GM19099 (cell line): ENCODE results near the gene PTOV1.

ENCODE experiments used
- POLR2A ChIP-seq: IDR thresholded peaks from 3 replicates; pipeline ENCODE4 v1.6.1; 2011; ENCODE audit warnings: low read depth; ENCODE audit not compliant: insufficient read length; ENCODE audit errors: extremely low read depth

The PTOV1 gene

DNA sequence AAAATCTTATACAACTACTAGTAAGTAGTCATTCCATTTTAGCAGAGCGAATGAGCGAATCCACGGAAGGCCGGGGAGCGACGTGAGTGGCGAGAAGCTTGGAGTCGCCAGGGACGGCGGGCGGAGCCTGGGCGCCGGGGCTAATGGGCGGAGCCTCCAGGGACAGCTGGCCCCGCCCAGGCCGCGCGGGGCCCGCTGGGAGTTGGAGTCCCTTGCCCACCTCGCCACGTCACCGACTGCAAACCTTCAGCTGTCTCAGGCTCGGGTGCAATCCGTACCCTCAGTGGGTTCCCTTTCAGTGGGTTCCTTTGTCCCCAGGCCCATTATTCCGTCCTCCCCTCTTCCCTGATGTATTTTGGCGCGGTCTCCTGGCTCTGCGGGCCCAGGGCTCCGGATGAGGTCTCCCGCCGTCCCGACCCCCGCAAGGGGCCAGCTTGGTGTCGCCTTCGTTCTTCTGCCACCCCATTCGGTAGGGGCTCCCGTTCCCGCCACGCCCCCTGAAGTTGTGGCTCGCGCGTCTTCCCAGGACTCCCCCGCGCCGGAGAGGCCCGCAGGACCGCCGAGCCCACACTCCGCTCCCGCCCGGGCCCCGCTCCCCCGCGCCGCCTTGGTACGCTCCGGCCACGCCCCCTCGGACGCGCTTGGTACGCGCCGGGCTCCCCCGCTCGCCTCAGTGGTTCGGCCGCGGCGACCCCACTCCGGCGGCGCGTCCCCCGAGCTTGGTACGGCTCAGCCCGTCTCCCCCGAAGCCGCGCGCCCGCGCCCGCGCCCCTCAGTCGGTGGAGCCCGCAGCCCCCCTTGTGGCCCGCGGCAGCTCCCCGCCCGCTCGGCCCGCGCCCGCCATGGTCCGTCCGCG, at the start of gene PTOV1:
Gene PTOV1, plus strand, starts transcription at position 673 of the 856 bp plus-strand sequence.
- peak; percentile 66 for TF ChIP-seq POLR2A

DNA sequence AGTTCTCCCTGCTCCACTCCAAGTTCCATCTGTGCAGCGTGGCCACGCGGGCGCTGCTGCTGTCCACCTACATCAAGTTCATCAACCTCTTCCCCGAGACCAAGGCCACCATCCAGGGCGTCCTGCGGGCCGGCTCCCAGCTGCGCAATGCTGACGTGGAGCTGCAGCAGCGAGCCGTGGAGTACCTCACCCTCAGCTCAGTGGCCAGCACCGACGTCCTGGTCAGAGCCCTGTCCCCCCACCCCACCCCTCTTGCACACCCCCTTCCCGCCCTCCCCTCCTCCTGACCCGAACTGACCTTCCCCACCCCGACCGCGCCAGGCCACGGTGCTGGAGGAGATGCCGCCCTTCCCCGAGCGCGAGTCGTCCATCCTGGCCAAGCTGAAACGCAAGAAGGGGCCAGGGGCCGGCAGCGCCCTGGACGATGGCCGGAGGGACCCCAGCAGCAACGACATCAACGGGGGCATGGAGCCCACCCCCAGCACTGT, 49.5 kb upstream of the PTOV1 start:
- no peak for TF ChIP-seq POLR2A

DNA sequence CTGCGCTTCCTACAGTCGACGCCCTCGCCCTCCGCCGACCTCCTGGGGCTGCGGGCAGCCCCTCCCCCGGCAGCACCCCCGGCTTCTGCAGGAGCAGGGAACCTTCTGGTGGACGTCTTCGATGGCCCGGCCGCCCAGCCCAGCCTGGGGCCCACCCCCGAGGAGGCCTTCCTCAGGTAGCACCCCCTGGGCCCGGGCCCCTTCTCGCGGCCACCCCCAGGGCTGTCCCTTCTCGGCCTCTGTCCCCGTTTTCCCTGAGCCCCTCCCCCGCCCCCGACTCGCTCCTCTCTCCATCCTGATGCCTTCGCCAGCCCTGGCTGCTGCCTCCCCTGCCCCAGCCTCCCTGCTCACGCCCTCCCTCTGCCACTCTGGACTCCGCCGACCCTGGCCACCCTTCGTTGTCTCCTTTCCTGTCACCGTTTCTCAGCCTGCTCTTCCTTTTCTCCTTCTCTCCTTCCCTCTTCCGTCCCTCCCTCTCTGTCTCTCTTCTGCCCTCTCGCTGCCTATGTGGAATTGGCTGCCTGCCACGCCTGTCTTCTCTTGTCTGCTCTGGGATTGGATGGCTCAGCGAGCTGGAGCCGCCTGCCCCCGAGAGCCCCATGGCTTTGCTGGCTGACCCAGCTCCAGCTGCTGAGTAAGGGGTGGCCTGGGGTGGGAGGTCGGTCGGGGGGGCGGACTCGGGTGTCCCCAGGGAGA, 48.8 kb upstream of the PTOV1 start:
- no peak for TF ChIP-seq POLR2A

GRCh38 chr19:49802836-49803528, 48.0 kb upstream of the PTOV1 start:
- no peak for TF ChIP-seq POLR2A

DNA sequence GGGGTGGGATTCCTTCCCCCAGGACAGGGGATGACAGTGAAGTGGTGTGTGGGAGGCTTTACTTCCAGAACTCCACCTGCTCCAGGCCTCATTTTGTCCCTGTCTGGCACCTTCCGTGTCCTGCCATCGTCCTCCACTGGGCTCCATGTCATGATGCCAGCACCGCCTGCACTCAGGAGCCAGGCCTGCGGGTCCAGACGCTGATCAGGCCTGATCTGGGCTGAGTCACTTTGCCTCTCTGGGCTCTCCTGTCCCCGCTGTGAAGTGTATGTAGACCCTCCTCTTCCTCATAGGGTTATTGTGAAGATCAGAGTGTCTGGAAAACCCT, 47.5 kb upstream of the PTOV1 start:
- TF ChIP-seq POLR2A, result no peak

DNA sequence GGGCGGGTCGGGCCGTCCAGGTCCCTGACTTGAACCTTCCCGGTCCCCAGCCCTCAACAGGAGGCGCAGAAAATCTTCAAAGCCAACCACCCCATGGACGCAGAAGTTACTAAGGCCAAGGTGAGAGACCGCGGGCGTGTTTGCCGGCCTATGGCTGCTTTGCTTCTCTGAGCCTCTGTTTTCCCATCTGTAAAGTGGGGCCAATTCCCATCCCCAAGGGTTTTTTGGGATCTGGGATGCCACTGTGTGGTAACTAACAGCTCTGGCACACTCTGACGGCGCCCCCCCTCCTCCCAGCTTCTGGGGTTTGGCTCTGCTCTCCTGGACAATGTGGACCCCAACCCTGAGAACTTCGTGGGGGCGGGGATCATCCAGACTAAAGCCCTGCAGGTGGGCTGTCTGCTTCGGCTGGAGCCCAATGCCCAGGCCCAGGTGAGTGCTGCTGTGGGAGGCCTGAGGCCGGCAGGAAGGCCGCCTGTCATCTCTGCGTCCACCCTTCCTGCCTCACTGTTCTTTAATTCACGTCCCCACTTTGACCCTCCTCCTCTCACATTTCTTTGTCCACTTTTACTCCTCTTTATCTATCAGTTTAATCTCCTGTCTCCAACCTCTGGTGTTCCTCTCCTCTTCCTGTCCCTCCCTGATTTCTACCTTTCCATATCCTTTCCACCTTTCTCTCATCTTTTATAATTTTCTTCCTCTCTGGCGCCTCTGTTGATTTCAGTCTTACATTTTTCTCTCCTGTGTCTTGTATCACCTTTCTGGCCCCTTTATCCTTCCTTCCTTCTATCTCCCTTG, 44.9 kb upstream of the PTOV1 start:
- no peak for TF ChIP-seq POLR2A

DNA sequence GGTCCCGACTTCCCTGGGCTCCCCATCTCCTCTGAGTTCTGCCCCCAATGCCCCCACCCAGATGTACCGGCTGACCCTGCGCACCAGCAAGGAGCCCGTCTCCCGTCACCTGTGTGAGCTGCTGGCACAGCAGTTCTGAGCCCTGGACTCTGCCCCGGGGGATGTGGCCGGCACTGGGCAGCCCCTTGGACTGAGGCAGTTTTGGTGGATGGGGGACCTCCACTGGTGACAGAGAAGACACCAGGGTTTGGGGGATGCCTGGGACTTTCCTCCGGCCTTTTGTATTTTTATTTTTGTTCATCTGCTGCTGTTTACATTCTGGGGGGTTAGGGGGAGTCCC, 44.4 kb upstream of the PTOV1 start:
- TF ChIP-seq POLR2A, result no peak

DNA sequence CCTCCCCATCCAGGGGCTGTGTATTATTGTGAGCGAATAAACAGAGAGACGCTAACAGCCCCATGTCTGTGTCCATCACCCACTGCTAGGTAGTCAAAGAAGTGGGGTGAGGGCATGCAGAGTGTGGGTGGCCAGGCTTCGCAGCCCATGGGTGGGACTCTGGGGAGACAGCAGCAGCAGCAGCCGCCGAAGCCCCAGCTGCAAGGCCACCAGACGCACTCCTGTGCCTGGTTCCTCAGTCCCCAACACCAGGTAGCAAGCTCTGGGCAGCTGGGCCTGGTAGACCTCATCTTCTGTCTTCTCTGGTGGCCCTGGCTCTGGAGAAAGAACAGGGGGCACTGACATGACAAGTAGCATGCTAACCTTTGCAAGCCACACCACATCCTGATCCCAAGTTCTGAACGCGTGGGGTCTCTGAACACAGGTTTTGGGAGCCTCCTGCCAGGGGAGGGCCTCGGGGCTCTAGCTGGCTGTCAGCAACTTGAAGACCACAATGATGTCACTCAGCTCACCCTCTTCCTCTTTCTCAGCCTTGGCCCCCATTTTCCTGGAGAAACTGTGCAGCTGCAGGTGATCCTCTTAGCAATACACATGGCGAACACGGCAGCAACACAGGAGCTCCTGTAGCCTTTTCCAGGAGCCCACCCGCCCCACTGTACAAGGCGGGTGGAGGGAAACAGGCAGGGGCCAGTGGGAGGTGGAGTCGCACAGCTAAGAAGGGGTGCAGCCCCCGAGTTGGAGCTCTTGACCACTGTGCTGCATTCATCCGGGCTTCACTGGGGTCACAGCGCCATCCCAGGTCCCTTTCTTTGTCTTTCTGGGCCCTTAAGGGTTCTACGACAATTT, 43.7 kb upstream of the PTOV1 start:
- TF ChIP-seq POLR2A, result no peak

DNA sequence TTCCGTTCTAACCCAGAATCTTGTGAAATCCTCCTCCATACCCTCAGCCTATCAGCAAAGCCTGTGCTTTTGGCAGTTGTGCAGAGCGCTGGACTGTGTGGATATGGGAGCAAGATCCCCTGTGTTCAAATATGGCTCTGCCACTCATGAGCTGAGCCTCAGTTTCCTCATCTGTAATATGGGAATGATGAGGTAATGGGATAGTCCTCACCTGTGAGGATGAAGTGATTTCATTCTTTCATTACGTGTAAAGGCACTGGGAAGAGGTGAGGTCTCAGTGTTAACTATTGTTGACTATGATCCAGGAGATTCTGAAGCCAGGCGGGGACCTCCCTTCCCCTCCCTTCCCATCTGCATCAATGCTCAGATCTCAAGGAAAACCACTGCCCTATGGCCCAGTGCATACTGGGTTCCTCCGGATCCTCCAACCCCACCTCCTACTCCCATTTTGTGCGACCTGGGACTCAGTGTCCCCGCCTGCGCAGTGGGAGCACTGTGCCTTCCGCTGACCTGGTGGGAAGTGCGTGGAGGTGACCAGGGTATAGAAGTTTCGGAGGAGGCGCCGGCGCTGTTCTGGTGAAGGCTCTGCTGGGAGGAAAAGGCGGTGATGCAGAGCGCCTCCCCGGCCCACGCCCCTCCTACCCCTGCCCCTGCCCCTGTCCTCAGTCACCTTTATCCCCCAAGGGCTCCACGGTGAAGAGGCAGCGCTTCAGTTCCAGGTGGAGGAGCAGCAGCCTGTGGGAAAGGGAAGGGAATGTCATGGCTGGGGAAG, 42.9 kb upstream of the PTOV1 start:
- no peak for TF ChIP-seq POLR2A

GRCh38 chr19:49808711-49809159, 42.2 kb upstream of the PTOV1 start:
- no peak for TF ChIP-seq POLR2A

- TF ChIP-seq POLR2A, result no peak
Observed at GRCh38 chr19:49809160-49809940, 41.6 kb upstream of the PTOV1 start.

DNA sequence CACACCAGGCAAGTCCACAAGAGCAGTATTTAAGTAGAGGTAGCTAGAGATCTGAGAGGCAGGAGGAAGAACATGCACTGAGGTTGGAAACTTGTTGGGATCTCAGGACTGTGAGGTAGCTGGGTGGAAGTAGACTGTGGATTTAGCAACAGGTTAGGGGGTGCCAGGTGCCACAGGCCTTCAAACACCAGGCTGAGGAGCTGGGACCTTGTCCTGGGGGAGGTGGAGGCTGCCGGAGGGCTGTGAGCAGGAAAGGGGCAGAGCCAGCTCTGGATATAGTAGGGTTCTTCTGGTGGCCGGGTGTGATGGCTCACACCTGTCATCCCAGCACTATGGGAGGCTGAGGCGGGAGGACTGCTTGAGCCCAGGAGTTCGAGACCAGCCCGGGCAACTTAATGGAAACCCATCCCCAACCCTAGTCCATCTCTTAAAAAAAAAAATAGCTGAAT, 41.0 kb upstream of the PTOV1 start:
- no peak for TF ChIP-seq POLR2A
